Measurements from ENCODE around the gene EIF3C. TPM values are rescaled to one million over a fixed set of nuclear protein-coding genes. Genes with fewer than 3 reads are reported as not detected.
A peak's percentile ranks its signal among the peaks of the same experiment; 100 is the strongest.
"Not testable (repeated sequence)": the region's sequence is repeated elsewhere in the genome, so short reads cannot be mapped to it uniquely, and the experiment has no call there.

EIF3C gene, protein sequence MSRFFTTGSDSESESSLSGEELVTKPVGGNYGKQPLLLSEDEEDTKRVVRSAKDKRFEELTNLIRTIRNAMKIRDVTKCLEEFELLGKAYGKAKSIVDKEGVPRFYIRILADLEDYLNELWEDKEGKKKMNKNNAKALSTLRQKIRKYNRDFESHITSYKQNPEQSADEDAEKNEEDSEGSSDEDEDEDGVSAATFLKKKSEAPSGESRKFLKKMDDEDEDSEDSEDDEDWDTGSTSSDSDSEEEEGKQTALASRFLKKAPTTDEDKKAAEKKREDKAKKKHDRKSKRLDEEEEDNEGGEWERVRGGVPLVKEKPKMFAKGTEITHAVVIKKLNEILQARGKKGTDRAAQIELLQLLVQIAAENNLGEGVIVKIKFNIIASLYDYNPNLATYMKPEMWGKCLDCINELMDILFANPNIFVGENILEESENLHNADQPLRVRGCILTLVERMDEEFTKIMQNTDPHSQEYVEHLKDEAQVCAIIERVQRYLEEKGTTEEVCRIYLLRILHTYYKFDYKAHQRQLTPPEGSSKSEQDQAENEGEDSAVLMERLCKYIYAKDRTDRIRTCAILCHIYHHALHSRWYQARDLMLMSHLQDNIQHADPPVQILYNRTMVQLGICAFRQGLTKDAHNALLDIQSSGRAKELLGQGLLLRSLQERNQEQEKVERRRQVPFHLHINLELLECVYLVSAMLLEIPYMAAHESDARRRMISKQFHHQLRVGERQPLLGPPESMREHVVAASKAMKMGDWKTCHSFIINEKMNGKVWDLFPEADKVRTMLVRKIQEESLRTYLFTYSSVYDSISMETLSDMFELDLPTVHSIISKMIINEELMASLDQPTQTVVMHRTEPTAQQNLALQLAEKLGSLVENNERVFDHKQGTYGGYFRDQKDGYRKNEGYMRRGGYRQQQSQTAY
- total RNA-seq (2021) (728 and 782 TPM in 2 replicates), Bru-seq, nascent RNA (percentile 59 among the genes with signal in this experiment), BruChase-seq, experiment 1, labeled RNA remaining after a 2-hour chase (percentile 65 among the genes with signal in this experiment), BruChase-seq, experiment 2, labeled RNA remaining after a 6-hour chase (percentile 73 among the genes with signal in this experiment)
- long read RNA-seq, transcript EIF3C-201 (21 exons, 3,145 nt): major isoform, 348 of 462 reads
- long read RNA-seq, transcript EIF3C-209 (21 exons, 3,128 nt): minor isoform, 25 of 462 reads
- long read RNA-seq, transcript EIF3C-202 (21 exons, 3,137 nt): minor isoform, 8 of 462 reads
- long read RNA-seq, transcript EIF3C-211 (20 exons, 2,986 nt): minor isoform, 15 of 462 reads
- long read RNA-seq, partial matches to known transcripts: 40 of 462 reads
- long read RNA-seq, other reads (novel, unspliced or antisense): 18 of 462 reads

GRCh38 chr16:28711220-28712083, at the start of gene EIF3C:
Gene EIF3C (plus strand): TSS chr16:28711464. CDS start chr16:28711687, 223 bp downstream.
- BruUV-seq (replicated peaks); H3K27me3 ChIP-seq (ENCODE audit: insufficient read depth, low read depth); POLR2A ChIA-PET (ENCODE audit: unreplicated experiment); intact Hi-C loops (cut with micrococcal nuclease; ENCODE audit: unreplicated experiment); H3K4me1 ChIP-seq (replicated peaks; ENCODE audit: insufficient read depth); H3K36me3 ChIP-seq (ENCODE audit: low read depth); H3K9me3 ChIP-seq (ENCODE audit: insufficient read depth, low read depth); H2AFZ ChIP-seq; H3K9me2 ChIP-seq (ENCODE audit: insufficient read depth); H3K4me3 ChIP-seq; H4K20me1 ChIP-seq (ENCODE audit: insufficient read depth); H3K79me2 ChIP-seq (ENCODE audit: low read depth); H3K27ac ChIP-seq; CTCF ChIA-PET; DNase-seq; H3K4me2 ChIP-seq; H3F3A ChIP-seq (ENCODE audit: insufficient read depth, low read depth): not testable (repeated sequence)

DNA sequence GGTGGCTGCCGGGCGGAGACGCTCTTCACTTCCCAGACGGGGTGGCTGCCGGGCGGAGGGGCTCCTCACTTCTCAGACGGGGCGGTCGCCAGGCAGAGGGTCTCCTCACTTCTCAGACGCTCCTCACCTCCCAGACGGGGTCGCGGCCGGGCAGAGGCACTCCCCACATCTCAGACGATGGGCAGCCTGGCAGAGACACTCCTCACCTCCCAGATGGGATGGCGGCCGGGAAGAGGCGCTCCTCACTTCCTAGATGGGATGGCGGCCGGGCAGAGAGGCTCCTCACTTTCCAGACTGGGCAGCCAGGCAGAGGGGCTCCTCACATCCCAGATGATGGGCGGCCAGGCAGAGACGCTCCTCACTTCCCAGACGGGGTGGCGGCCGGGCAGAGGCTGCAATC, 45.0 kb upstream of the EIF3C start:
- H3K27ac ChIP-seq; DNase-seq; H3K9me2 ChIP-seq (ENCODE audit: insufficient read depth); H4K20me1 ChIP-seq (ENCODE audit: insufficient read depth); H3K4me3 ChIP-seq; H3F3A ChIP-seq (ENCODE audit: insufficient read depth, low read depth); H2AFZ ChIP-seq; POLR2A ChIA-PET (ENCODE audit: unreplicated experiment); H3K9me3 ChIP-seq (ENCODE audit: insufficient read depth, low read depth); H3K79me2 ChIP-seq (ENCODE audit: low read depth); H3K36me3 ChIP-seq (ENCODE audit: low read depth); H3K4me1 ChIP-seq (replicated peaks; ENCODE audit: insufficient read depth); BruUV-seq (replicated peaks); intact Hi-C loops (cut with micrococcal nuclease; ENCODE audit: unreplicated experiment); H3K27me3 ChIP-seq (ENCODE audit: insufficient read depth, low read depth); H3K4me2 ChIP-seq; CTCF ChIA-PET: not testable (repeated sequence)

DNA sequence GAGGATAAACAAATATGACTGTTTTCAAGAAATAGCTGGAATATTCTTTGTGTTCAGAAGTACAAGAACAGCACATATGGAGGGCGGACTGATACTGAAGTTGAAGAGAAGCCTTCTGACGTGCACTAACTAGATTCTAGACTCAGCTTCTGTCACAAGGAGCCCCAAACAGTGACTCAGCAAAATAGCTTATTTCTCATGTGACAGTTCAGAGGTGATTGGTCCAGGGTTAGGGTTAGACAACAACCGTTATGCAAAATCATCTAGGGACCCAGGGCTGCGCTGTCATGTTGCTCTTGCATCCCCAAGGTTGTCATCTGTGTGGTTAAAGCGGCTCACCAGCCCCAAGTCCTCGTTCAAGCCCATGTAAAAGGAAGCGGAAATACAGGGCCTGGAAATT, 43.8 kb upstream of the EIF3C start:
- H3K27me3 ChIP-seq (ENCODE audit: insufficient read depth, low read depth); H4K20me1 ChIP-seq (ENCODE audit: insufficient read depth); BruUV-seq (replicated peaks); H3K36me3 ChIP-seq (ENCODE audit: low read depth); H3K4me2 ChIP-seq; intact Hi-C loops (cut with micrococcal nuclease; ENCODE audit: unreplicated experiment); H3K9me3 ChIP-seq (ENCODE audit: insufficient read depth, low read depth); H3K4me3 ChIP-seq; H3K9me2 ChIP-seq (ENCODE audit: insufficient read depth); H3K27ac ChIP-seq; H2AFZ ChIP-seq; POLR2A ChIA-PET (ENCODE audit: unreplicated experiment); H3K4me1 ChIP-seq (replicated peaks; ENCODE audit: insufficient read depth); H3K79me2 ChIP-seq (ENCODE audit: low read depth); H3F3A ChIP-seq (ENCODE audit: insufficient read depth, low read depth); CTCF ChIA-PET; DNase-seq: not testable (repeated sequence)

- H3K27ac ChIP-seq; intact Hi-C loops (cut with micrococcal nuclease; ENCODE audit: unreplicated experiment); H3K9me2 ChIP-seq (ENCODE audit: insufficient read depth); H2AFZ ChIP-seq; H4K20me1 ChIP-seq (ENCODE audit: insufficient read depth); H3K27me3 ChIP-seq (ENCODE audit: insufficient read depth, low read depth); H3F3A ChIP-seq (ENCODE audit: insufficient read depth, low read depth); POLR2A ChIA-PET (ENCODE audit: unreplicated experiment); BruUV-seq (replicated peaks); DNase-seq; H3K4me2 ChIP-seq; CTCF ChIA-PET; H3K36me3 ChIP-seq (ENCODE audit: low read depth); H3K79me2 ChIP-seq (ENCODE audit: low read depth); H3K4me3 ChIP-seq; H3K9me3 ChIP-seq (ENCODE audit: insufficient read depth, low read depth); H3K4me1 ChIP-seq (replicated peaks; ENCODE audit: insufficient read depth): not testable (repeated sequence)
Measured at GRCh38 chr16:28668199-28668598, 43.1 kb upstream of the EIF3C start.

- H3K27me3 ChIP-seq (ENCODE audit: insufficient read depth, low read depth); H3F3A ChIP-seq (ENCODE audit: insufficient read depth, low read depth); H3K4me2 ChIP-seq; POLR2A ChIA-PET (ENCODE audit: unreplicated experiment); H3K79me2 ChIP-seq (ENCODE audit: low read depth); H2AFZ ChIP-seq; H4K20me1 ChIP-seq (ENCODE audit: insufficient read depth); intact Hi-C loops (cut with micrococcal nuclease; ENCODE audit: unreplicated experiment); H3K27ac ChIP-seq; DNase-seq; H3K36me3 ChIP-seq (ENCODE audit: low read depth); CTCF ChIA-PET; H3K4me3 ChIP-seq; H3K9me3 ChIP-seq (ENCODE audit: insufficient read depth, low read depth); H3K4me1 ChIP-seq (replicated peaks; ENCODE audit: insufficient read depth); H3K9me2 ChIP-seq (ENCODE audit: insufficient read depth): not testable (repeated sequence)
- TSS peak; percentile 80 for BruUV-seq (replicated peaks)
Measured at GRCh38 chr16:28688327-28688952, 22.8 kb upstream of the EIF3C start.

DNA sequence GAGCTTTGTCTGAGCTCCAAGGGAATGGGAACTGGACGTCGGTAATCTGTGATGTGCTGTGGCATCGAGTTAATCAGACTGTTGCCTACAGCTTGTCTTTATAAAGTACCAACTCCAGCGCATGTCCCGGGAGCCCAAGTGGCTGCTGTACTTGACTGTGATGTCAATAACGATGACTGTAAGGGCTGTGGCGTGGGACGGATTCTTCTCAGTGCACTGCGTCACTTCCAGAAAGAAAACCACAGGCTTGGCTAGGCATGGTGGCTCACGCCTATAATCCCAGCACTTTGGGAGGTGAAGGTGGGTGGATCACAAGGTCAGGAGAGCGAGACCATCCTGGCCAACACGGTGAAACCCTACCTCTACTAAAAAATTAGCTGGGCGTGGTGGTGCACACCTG, 21.8 kb upstream of the EIF3C start:
- H3K4me2 ChIP-seq; BruUV-seq (replicated peaks); H3K27ac ChIP-seq; H2AFZ ChIP-seq; DNase-seq; H3K27me3 ChIP-seq (ENCODE audit: insufficient read depth, low read depth); H3K36me3 ChIP-seq (ENCODE audit: low read depth); H3F3A ChIP-seq (ENCODE audit: insufficient read depth, low read depth); H3K79me2 ChIP-seq (ENCODE audit: low read depth); POLR2A ChIA-PET (ENCODE audit: unreplicated experiment); H3K4me1 ChIP-seq (replicated peaks; ENCODE audit: insufficient read depth); H3K9me2 ChIP-seq (ENCODE audit: insufficient read depth); H3K4me3 ChIP-seq; intact Hi-C loops (cut with micrococcal nuclease; ENCODE audit: unreplicated experiment); H4K20me1 ChIP-seq (ENCODE audit: insufficient read depth); CTCF ChIA-PET; H3K9me3 ChIP-seq (ENCODE audit: insufficient read depth, low read depth): not testable (repeated sequence)

All from PC-9 (cell line).